Activated naive CD4-positive, alpha-beta T cell treated with anti-CD3 and anti-CD28 coated beads, Interleukin-2, amount 50 U/mL, for 24 hours (primary cell): Measurements from ENCODE around the gene TBXAS1.
A peak's percentile ranks its signal among the peaks of the same experiment; 100 is the strongest.
"Not testable (repeated sequence)": the region's sequence is repeated elsewhere in the genome, so short reads cannot be mapped to it uniquely, and the experiment has no call there.

Experiments
- H3K27ac Mint-ChIP-seq: one replicate; pipeline ENCODE4 v1.8.0; 2021; ENCODE audit warnings: mild to moderate bottlenecking, mixed read lengths
- H3K27me3 Mint-ChIP-seq: one replicate; pipeline ENCODE4 v1.8.0; 2021; ENCODE audit warnings: mixed read lengths
- H3K36me3 Mint-ChIP-seq: one replicate; pipeline ENCODE4 v1.8.0; 2021; ENCODE audit warnings: mixed read lengths
- H3K4me1 Mint-ChIP-seq: one replicate; pipeline ENCODE4 v1.8.0; 2021; ENCODE audit warnings: mixed read lengths
- H3K4me3 Mint-ChIP-seq: one replicate; pipeline ENCODE4 v1.8.0; 2021; ENCODE audit warnings: mild to moderate bottlenecking, mixed read lengths
- H3K9me3 Mint-ChIP-seq: one replicate; pipeline ENCODE4 v1.8.0; 2021; ENCODE audit warnings: mixed read lengths

Gene TBXAS1

GRCh38 chr7:139817249-139817648 is 11.8 kb upstream of the TBXAS1 start:
- H3K27ac Mint-ChIP-seq = no peak overlapping the region
- no peak overlapping the region for H3K4me3 Mint-ChIP-seq
- peaks cover 7% of the 10 kb centered on the region for H3K4me1 Mint-ChIP-seq
- no peaks in the 10 kb centered on the region for H3K36me3 Mint-ChIP-seq
- no peaks in the 10 kb centered on the region for H3K27me3 Mint-ChIP-seq
- no peaks in the 10 kb centered on the region for H3K9me3 Mint-ChIP-seq

- no peaks in the 10 kb centered on the region for H3K27me3 Mint-ChIP-seq
- H3K36me3 Mint-ChIP-seq = no peaks in the 10 kb centered on the region
- H3K27ac Mint-ChIP-seq = no peak overlapping the region
- no peaks in the 10 kb centered on the region for H3K4me1 Mint-ChIP-seq
- H3K9me3 Mint-ChIP-seq = no peaks in the 10 kb centered on the region
- H3K4me3 Mint-ChIP-seq = no peak overlapping the region
Observed at GRCh38 chr7:139820089-139820488, 9.0 kb upstream of the TBXAS1 start.

GRCh38 chr7:139821349-139822105 is 7.5 kb upstream of the TBXAS1 start:
- no peak overlapping the region for H3K4me3 Mint-ChIP-seq
- H3K27ac Mint-ChIP-seq = no peak overlapping the region
- H3K27me3 Mint-ChIP-seq = no peaks in the 10 kb centered on the region

GRCh38 chr7:139822855-139823254 is 6.2 kb upstream of the TBXAS1 start:
- H3K27ac Mint-ChIP-seq = no peak overlapping the region
- H3K36me3 Mint-ChIP-seq = no peaks in the 10 kb centered on the region
- no peak overlapping the region for H3K4me3 Mint-ChIP-seq
- H3K27me3 Mint-ChIP-seq = no peaks in the 10 kb centered on the region
- no peaks in the 10 kb centered on the region for H3K9me3 Mint-ChIP-seq
- H3K4me1 Mint-ChIP-seq = no peaks in the 10 kb centered on the region

More at GRCh38 chr7:139821349-139822105, 7.5 kb upstream of the TBXAS1 start:
- Mint-ChIP-seq H3K36me3 (no peaks in the 10 kb centered on the region), H3K4me1 (no peaks in the 10 kb centered on the region), H3K9me3 (no peaks in the 10 kb centered on the region)

GRCh38 chr7:139823959-139824521 is 5.0 kb upstream of the TBXAS1 start:
- Mint-ChIP-seq H3K27ac (no peak overlapping the region), H3K4me3 (no peak overlapping the region), H3K4me1 (peaks cover 5% of the 10 kb centered on the region), H3K27me3 (no peaks in the 10 kb centered on the region), H3K9me3 (no peaks in the 10 kb centered on the region), H3K36me3 (no peaks in the 10 kb centered on the region)

GRCh38 chr7:139825666-139826290 is 3.3 kb upstream of the TBXAS1 start:
- Mint-ChIP-seq H3K27ac (no peak overlapping the region), H3K4me3 (no peak overlapping the region), H3K9me3 (no peaks in the 10 kb centered on the region), H3K4me1 (peaks cover 19% of the 10 kb centered on the region), H3K27me3 (no peaks in the 10 kb centered on the region), H3K36me3 (no peaks in the 10 kb centered on the region)

GRCh38 chr7:139827042-139827441 is 2.0 kb upstream of the TBXAS1 start:
- H3K4me1 Mint-ChIP-seq = peaks cover 23% of the 10 kb centered on the region
- no peaks in the 10 kb centered on the region for H3K36me3 Mint-ChIP-seq
- no peak overlapping the region for H3K4me3 Mint-ChIP-seq
- no peaks in the 10 kb centered on the region for H3K9me3 Mint-ChIP-seq
- no peak overlapping the region for H3K27ac Mint-ChIP-seq
- no peaks in the 10 kb centered on the region for H3K27me3 Mint-ChIP-seq

- no peaks in the 10 kb centered on the region for H3K27me3 Mint-ChIP-seq
- no peak overlapping the region for H3K27ac Mint-ChIP-seq
- H3K9me3 Mint-ChIP-seq = no peaks in the 10 kb centered on the region
- H3K4me1 Mint-ChIP-seq = peaks cover 23% of the 10 kb centered on the region
- H3K4me3 Mint-ChIP-seq = no peak overlapping the region
- H3K36me3 Mint-ChIP-seq = no peaks in the 10 kb centered on the region
Observed at GRCh38 chr7:139828446-139828845, 618 bp upstream of the TBXAS1 start.

GRCh38 chr7:139829775-139830117 is 682 bp downstream of the TBXAS1 start:
- no peaks in the 10 kb centered on the region for H3K36me3 Mint-ChIP-seq
- H3K4me3 Mint-ChIP-seq = peak overlapping the region; percentile 56
- H3K4me1 Mint-ChIP-seq = peaks cover 23% of the 10 kb centered on the region
- no peaks in the 10 kb centered on the region for H3K9me3 Mint-ChIP-seq
- no peak overlapping the region for H3K27ac Mint-ChIP-seq
- H3K27me3 Mint-ChIP-seq = no peaks in the 10 kb centered on the region

GRCh38 chr7:139830292-139830691 is 1.2 kb downstream of the TBXAS1 start:
- H3K4me1 Mint-ChIP-seq = peaks cover 23% of the 10 kb centered on the region
- no peak overlapping the region for H3K27ac Mint-ChIP-seq
- H3K4me3 Mint-ChIP-seq = peak overlapping the region; percentile 12

GRCh38 chr7:139830782-139831501 is 1.9 kb downstream of the TBXAS1 start:
- Mint-ChIP-seq H3K4me3 (peak overlapping the region; percentile 30), H3K36me3 (no peaks in the 10 kb centered on the region), H3K27ac (no peak overlapping the region), H3K27me3 (no peaks in the 10 kb centered on the region), H3K9me3 (no peaks in the 10 kb centered on the region), H3K4me1 (peaks cover 23% of the 10 kb centered on the region)

More at GRCh38 chr7:139830292-139830691, 1.2 kb downstream of the TBXAS1 start:
- Mint-ChIP-seq H3K36me3 (no peaks in the 10 kb centered on the region), H3K27me3 (no peaks in the 10 kb centered on the region), H3K9me3 (no peaks in the 10 kb centered on the region)

GRCh38 chr7:139835848-139836247 is 6.8 kb downstream of the TBXAS1 start:
- not testable (repeated sequence) for H3K27ac Mint-ChIP-seq, H3K4me1 Mint-ChIP-seq, H3K4me3 Mint-ChIP-seq, H3K9me3 Mint-ChIP-seq, H3K36me3 Mint-ChIP-seq, H3K27me3 Mint-ChIP-seq

- H3K4me3 Mint-ChIP-seq, H3K36me3 Mint-ChIP-seq, H3K9me3 Mint-ChIP-seq, H3K4me1 Mint-ChIP-seq, H3K27ac Mint-ChIP-seq, H3K27me3 Mint-ChIP-seq: not testable (repeated sequence)
Observed at GRCh38 chr7:139837291-139837690, 8.2 kb downstream of the TBXAS1 start.

- Mint-ChIP-seq H3K4me3 (no peak overlapping the region), H3K4me1 (no peaks in the 10 kb centered on the region), H3K27me3 (no peaks in the 10 kb centered on the region), H3K27ac (no peak overlapping the region), H3K9me3 (no peaks in the 10 kb centered on the region), H3K36me3 (no peaks in the 10 kb centered on the region)
Observed at GRCh38 chr7:139838276-139838675, 9.2 kb downstream of the TBXAS1 start.

- no peaks in the 10 kb centered on the region for H3K4me1 Mint-ChIP-seq
- H3K27me3 Mint-ChIP-seq = no peaks in the 10 kb centered on the region
- H3K36me3 Mint-ChIP-seq = no peaks in the 10 kb centered on the region
- H3K27ac Mint-ChIP-seq = no peak overlapping the region
- H3K9me3 Mint-ChIP-seq = no peaks in the 10 kb centered on the region
- H3K4me3 Mint-ChIP-seq = no peak overlapping the region
Observed at GRCh38 chr7:139838876-139839275, 9.8 kb downstream of the TBXAS1 start.

GRCh38 chr7:139840776-139841175 is 11.7 kb downstream of the TBXAS1 start:
- no peaks in the 10 kb centered on the region for H3K27me3 Mint-ChIP-seq
- H3K27ac Mint-ChIP-seq = no peak overlapping the region
- H3K4me3 Mint-ChIP-seq = no peak overlapping the region
- H3K4me1 Mint-ChIP-seq = no peaks in the 10 kb centered on the region
- H3K9me3 Mint-ChIP-seq = no peaks in the 10 kb centered on the region
- H3K36me3 Mint-ChIP-seq = no peaks in the 10 kb centered on the region
